HuH-7.5 (cell line): ENCODE results near the gene TRIM26.
"Not testable (repeated sequence)": the region's sequence is repeated elsewhere in the genome, so short reads cannot be mapped to it uniquely, and the experiment has no call there.

Experiments
- DNase-seq: peaks from one replicate; pipeline ENCODE4 v3.0.0; 2011; ENCODE audit warnings: low spot score

Gene TRIM26

GRCh38 chr6:30171677-30172471, 41.3 kb downstream of the TRIM26 start:
- no peak for DNase-seq

GRCh38 chr6:30169658-30170614, 43.3 kb downstream of the TRIM26 start:
- peak; percentile 31 for DNase-seq

GRCh38 chr6:30168741-30169140, 44.5 kb downstream of the TRIM26 start:
- DNase-seq: no peak

- DNase-seq: no peak
Observed at GRCh38 chr6:30167101-30167500, 46.1 kb downstream of the TRIM26 start.

GRCh38 chr6:30165238-30165637, 48.0 kb downstream of the TRIM26 start:
- DNase-seq: not testable (repeated sequence)

GRCh38 chr6:30164714-30165113, 48.5 kb downstream of the TRIM26 start:
- DNase-seq: no peak

GRCh38 chr6:30163918-30164654, 49.1 kb downstream of the TRIM26 start:
- no peak for DNase-seq

GRCh38 chr6:30163090-30163917, 49.9 kb downstream of the TRIM26 start, which contains the start of gene TRIM15:
Gene TRIM15 (plus strand): TSS chr6:30163546. CDS start chr6:30163685, 139 bp downstream.
- DNase-seq: peak; percentile 31

- DNase-seq: no peak
Observed at GRCh38 chr6:30162265-30163089, 50.7 kb downstream of the TRIM26 start.

- DNase-seq: no peak
Observed at GRCh38 chr6:30160785-30161531, 52.2 kb downstream of the TRIM26 start, which contains the start of gene TRIM10. Gene TRIM10 (minus strand): TSS chr6:30161211. CDS start chr6:30160858, 353 bp downstream.

- DNase-seq: no peak
Observed at GRCh38 chr6:30160008-30160784, 53.0 kb downstream of the TRIM26 start.

- DNase-seq: no peak
Observed at GRCh38 chr6:30158475-30159040, 54.6 kb downstream of the TRIM26 start.

- no peak for DNase-seq
Observed at GRCh38 chr6:30157999-30158398, 55.2 kb downstream of the TRIM26 start.

- DNase-seq: no peak
Observed at GRCh38 chr6:30157581-30157980, 55.6 kb downstream of the TRIM26 start.

GRCh38 chr6:30156774-30157173, 56.4 kb downstream of the TRIM26 start:
- DNase-seq: no peak

GRCh38 chr6:30156262-30156599, 57.0 kb downstream of the TRIM26 start:
- DNase-seq: no peak

GRCh38 chr6:30155520-30156261, 57.5 kb downstream of the TRIM26 start:
- no peak for DNase-seq
